GM12873 (cell line): ENCODE results near the gene FSIP1.

Source experiments
- TF ChIP-seq, protein P1 (sequence below): IDR thresholded peaks from 2 replicates; pipeline ENCODE4 v1.5.1; 2012; ENCODE audit warnings: low read depth, mild to moderate bottlenecking, moderate library complexity, low read length, control low read depth; ENCODE audit not compliant: insufficient read depth; ENCODE audit errors: missing control alignments

The FSIP1 gene

GRCh38 chr15:39588531-39589192 is 194.0 kb downstream of the FSIP1 start:
- TF ChIP-seq, protein P1, sequence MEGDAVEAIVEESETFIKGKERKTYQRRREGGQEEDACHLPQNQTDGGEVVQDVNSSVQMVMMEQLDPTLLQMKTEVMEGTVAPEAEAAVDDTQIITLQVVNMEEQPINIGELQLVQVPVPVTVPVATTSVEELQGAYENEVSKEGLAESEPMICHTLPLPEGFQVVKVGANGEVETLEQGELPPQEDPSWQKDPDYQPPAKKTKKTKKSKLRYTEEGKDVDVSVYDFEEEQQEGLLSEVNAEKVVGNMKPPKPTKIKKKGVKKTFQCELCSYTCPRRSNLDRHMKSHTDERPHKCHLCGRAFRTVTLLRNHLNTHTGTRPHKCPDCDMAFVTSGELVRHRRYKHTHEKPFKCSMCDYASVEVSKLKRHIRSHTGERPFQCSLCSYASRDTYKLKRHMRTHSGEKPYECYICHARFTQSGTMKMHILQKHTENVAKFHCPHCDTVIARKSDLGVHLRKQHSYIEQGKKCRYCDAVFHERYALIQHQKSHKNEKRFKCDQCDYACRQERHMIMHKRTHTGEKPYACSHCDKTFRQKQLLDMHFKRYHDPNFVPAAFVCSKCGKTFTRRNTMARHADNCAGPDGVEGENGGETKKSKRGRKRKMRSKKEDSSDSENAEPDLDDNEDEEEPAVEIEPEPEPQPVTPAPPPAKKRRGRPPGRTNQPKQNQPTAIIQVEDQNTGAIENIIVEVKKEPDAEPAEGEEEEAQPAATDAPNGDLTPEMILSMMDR: no peak

DNA sequence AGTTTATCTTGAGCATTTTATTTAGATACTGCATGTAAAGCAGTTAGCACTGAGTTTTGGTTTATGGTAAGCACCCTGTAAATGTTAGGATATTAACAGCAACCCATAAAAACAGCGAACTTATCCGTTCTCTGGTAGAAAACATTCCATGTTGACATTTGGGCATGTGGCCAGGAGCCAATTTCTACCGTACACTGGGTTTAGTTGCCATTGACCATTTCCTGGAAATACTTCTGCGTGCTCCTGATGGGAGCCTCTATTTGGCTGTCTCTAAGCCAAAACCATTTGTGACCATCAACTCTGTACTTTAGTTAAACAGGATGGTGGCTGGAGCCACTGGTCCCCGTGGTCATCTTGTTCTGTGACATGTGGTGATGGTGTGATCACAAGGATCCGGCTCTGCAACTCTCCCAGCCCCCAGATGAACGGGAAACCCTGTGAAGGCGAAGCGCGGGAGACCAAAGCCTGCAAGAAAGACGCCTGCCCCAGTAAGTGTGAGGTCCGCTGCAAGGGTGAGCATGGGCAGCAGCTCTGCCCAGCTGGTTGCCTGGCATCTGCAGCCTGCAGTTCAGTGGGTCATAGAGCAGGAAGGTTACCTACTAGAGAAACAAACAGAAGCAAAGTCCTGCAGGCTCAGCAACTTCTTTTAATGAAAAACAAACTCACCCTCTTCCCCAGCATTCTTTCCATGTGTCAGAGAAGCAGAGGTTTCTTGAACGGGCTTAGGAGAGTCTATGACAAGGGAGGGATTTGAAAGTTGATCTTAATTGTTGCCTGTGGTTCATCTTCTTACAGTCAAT is 194.7 kb downstream of the FSIP1 start:
- TF ChIP-seq, protein P1: no peak

GRCh38 chr15:39587096-39587721 is 195.4 kb downstream of the FSIP1 start:
- TF ChIP-seq, protein P1: no peak

- TF ChIP-seq, protein P1: no peak
These were observed 196.1 kb downstream of the FSIP1 start for GRCh38 chr15:39586387-39587095.

DNA sequence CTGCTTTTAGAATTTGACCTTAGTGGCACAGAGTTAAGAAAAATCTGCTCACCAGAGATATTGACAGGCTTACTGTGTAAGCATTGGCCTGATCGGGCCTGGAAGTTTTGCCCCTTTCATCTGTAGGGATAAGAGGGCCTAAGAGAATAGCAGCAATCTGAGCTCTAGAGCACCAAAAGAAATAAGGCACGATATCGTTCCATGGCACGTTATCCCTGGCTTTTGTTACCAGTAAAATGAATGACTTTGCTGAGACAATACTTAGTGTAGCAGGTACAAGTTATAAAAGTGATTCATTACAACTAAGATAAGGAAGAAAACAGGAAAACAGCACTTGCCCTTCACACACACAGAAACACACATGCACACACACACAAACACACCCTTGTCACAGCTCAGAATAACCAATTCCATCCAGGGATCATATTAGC is 196.8 kb downstream of the FSIP1 start:
- TF ChIP-seq, protein P1: no peak

DNA sequence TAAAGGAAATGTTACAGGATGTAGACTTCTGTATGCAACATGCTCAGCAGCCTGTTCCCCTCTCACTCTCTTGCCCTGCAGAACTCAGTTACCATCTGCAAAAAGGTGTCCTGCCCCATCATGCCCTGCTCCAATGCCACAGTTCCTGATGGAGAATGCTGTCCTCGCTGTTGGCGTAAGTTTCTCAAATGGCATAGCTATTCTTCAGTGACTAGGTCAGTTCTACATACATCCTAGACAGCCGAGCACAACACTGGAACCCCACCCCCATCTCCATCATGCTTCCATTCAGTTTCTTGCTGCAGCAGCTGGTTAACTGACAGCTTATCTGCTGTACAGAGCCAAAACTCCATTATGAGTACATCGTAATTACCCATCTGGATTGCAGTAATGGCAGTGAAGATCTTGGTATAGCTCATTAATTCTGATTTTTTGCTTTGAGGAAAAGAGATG is 197.2 kb downstream of the FSIP1 start:
- TF ChIP-seq, protein P1: no peak
